ENCODE measurements around the gene CXCL11. TPM values are rescaled to one million over a fixed set of nuclear protein-coding genes. Genes with fewer than 3 reads are reported as not detected.

CXCL11 gene
- total RNA-seq, 1 donor from 2014 or later, result not detected

GRCh38 chr4:75989846-75990528 lies 45.9 kb downstream of the CXCL11 start:
- no peaks in the 10 kb centered on the region for H3K9me3 Mint-ChIP-seq
- H3K36me3 Mint-ChIP-seq (ENCODE audit: low read depth), result peaks cover 15% of the 10 kb centered on the region
- intact Hi-C loops (cut with micrococcal nuclease), result loop anchor here (1.0 to 10.0 kb wide), 9 partner anchors 50 to 1835 kb away; partner anchors contain the start of genes CCNG2, NUP54, RCHY1 and SCARB2
- H3K27me3 Mint-ChIP-seq (ENCODE audit: insufficient read depth), result no peaks in the 10 kb centered on the region
- H3K27ac Mint-ChIP-seq, result peak overlapping the region; percentile 83
- peaks cover 27% of the 10 kb centered on the region for H3K4me1 Mint-ChIP-seq (ENCODE audit: low read depth)
- no peak for DNase-seq (ENCODE audit: low spot score)
- H3K4me3 Mint-ChIP-seq, result peak overlapping the region; percentile 93

DNA sequence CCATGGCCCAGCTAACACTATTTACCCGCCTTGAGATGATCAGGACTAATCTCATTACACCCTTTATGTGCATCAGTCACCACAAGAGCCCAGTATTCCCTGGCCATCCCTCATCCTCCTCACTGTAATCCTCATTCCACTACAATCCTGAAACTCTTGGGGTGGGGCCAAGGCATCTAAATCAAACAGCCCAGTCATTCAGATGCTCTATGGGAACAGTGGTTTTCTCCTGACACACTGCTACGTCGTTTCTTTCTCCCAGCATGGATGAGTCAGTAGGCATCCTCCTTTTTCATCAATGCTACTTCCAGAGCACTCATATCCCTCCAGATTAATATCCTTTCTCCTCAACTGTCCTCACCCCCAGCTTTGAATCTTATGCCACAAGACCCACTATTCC lies 50.8 kb downstream of the CXCL11 start:
- Mint-ChIP-seq H3K9me3 (no peaks in the 10 kb centered on the region), H3K4me3 (no peak overlapping the region), H3K36me3 (ENCODE audit: low read depth) (peaks cover 26% of the 10 kb centered on the region), H3K27ac (no peak overlapping the region), H3K4me1 (ENCODE audit: low read depth) (peaks cover 27% of the 10 kb centered on the region), H3K27me3 (ENCODE audit: insufficient read depth) (no peaks in the 10 kb centered on the region)
- intact Hi-C loops (cut with micrococcal nuclease), result no loop called here
- DNase-seq (ENCODE audit: low spot score), result no peak

Other genes starting within 250 kb of the CXCL11 start
- gene PPEF2, start 133.6 kb downstream of the CXCL11 start, total RNA-seq, result not detected in 2 replicates
- 31.3 and 31.8 TPM in 2 replicates for gene NAAA, start 95.1 kb downstream of the CXCL11 start, total RNA-seq
- 69.9 and 72.7 TPM in 2 replicates for gene SDAD1, start 45.1 kb downstream of the CXCL11 start, total RNA-seq
- 0.10 TPM in 2 replicates for gene CXCL9, start 28.6 kb downstream of the CXCL11 start, total RNA-seq
- gene CXCL10, start 12.6 kb downstream of the CXCL11 start, total RNA-seq, result 6.5 and 6.6 TPM in 2 replicates
- 0.47 and 0.49 TPM in 2 replicates for gene ART3, start 38.6 kb upstream of the CXCL11 start, total RNA-seq
- 70.6 and 75.1 TPM in 2 replicates for gene NUP54, start 112.3 kb upstream of the CXCL11 start, total RNA-seq
- 1.3 and 1.4 TPM in 2 replicates for gene SCARB2, start 177.8 kb upstream of the CXCL11 start, total RNA-seq
- not detected in 2 replicates for gene FAM47E, start 215.7 kb upstream of the CXCL11 start, total RNA-seq

Measured in activated T-helper 1 cell treated with anti-CD3 and anti-CD28 coated beads, Interleukin-12 subunit alpha, Interleukin-12 subunit beta, Interleukin-2, Interleukin-4 antibody, amounts not matched to agents 30 ng/mL and 10 ng/mL and 1 ng/mL, durations not matched to agents 14 hours and 24 hours and 36 hours (primary cell).